Osteocyte (in vitro differentiated cells): ENCODE measurements around the gene DENND10. TPM values are rescaled to one million over a fixed set of nuclear protein-coding genes. Genes with fewer than 3 reads are reported as not detected.

Experiments
- DNase-seq: peaks from one replicate; pipeline ENCODE4 v3.0.0; 2021; ENCODE audit warnings: mixed read lengths; ENCODE audit not compliant: unreplicated experiment; ENCODE audit errors: extremely low spot score
- H3K27ac Mint-ChIP-seq: one replicate; pipeline ENCODE4 v1.8.0; 2021; ENCODE audit warnings: mild to moderate bottlenecking, mixed read lengths; ENCODE audit not compliant: unreplicated experiment
- H3K27me3 Mint-ChIP-seq: one replicate; pipeline ENCODE4 v1.8.0; 2021; ENCODE audit warnings: mixed read lengths; ENCODE audit not compliant: unreplicated experiment
- H3K36me3 Mint-ChIP-seq: one replicate; pipeline ENCODE4 v1.8.0; 2021; ENCODE audit warnings: mixed read lengths; ENCODE audit not compliant: unreplicated experiment
- H3K4me1 Mint-ChIP-seq: one replicate; pipeline ENCODE4 v1.8.0; 2021; ENCODE audit warnings: mixed read lengths; ENCODE audit not compliant: unreplicated experiment
- H3K4me3 Mint-ChIP-seq: one replicate; pipeline ENCODE4 v1.8.0; 2021; ENCODE audit warnings: mild to moderate bottlenecking, moderate library complexity, mixed read lengths; ENCODE audit not compliant: unreplicated experiment
- H3K9me3 Mint-ChIP-seq: one replicate; pipeline ENCODE4 v1.8.0; 2021; ENCODE audit warnings: mixed read lengths; ENCODE audit not compliant: unreplicated experiment
- CTCF ChIP-seq: fragments of 200-600 bp; sonication (generic); IDR thresholded peaks from 2 replicates; pipeline ENCODE4 v1.5.0; 2021; ENCODE audit warnings: antibody characterized with exemption, mild to moderate bottlenecking, moderate library complexity
- total RNA-seq: library from RNA; stranded (reverse); gene quantifications from 2 replicates; pipeline ENCODE4 v1.2.1, GENCODE V29; 2021

DENND10 gene
- total RNA-seq, 1 donor from 2014 or later, result 43.1 TPM

GRCh38 chr10:119129721-119130120, 25.8 kb downstream of the DENND10 start:
- H3K9me3 Mint-ChIP-seq, result no peaks in the 10 kb centered on the region
- no peaks in the 10 kb centered on the region for H3K27me3 Mint-ChIP-seq
- no peak for TF ChIP-seq CTCF
- H3K36me3 Mint-ChIP-seq, result peaks cover 50% of the 10 kb centered on the region
- H3K4me3 Mint-ChIP-seq, result no peak overlapping the region
- no peak for DNase-seq
- H3K27ac Mint-ChIP-seq, result no peak overlapping the region
- H3K4me1 Mint-ChIP-seq, result peaks cover 13% of the 10 kb centered on the region

- Mint-ChIP-seq H3K4me3 (peak overlapping the region; percentile 55), H3K9me3 (no peaks in the 10 kb centered on the region), H3K36me3 (peaks cover 52% of the 10 kb centered on the region), H3K4me1 (peaks cover 13% of the 10 kb centered on the region), H3K27me3 (no peaks in the 10 kb centered on the region), H3K27ac (peak overlapping the region; percentile 74)
- TF ChIP-seq CTCF, result no peak
- no peak for DNase-seq
These were observed 27.8 kb downstream of the DENND10 start for GRCh38 chr10:119131512-119132240.

GRCh38 chr10:119132521-119133345, 28.8 kb downstream of the DENND10 start:
- peaks cover 13% of the 10 kb centered on the region for H3K4me1 Mint-ChIP-seq
- no peak overlapping the region for H3K27ac Mint-ChIP-seq
- no peak for DNase-seq
- no peaks in the 10 kb centered on the region for H3K27me3 Mint-ChIP-seq
- H3K4me3 Mint-ChIP-seq, result no peak overlapping the region
- no peaks in the 10 kb centered on the region for H3K9me3 Mint-ChIP-seq
- H3K36me3 Mint-ChIP-seq, result peaks cover 49% of the 10 kb centered on the region
- no peak for TF ChIP-seq CTCF

GRCh38 chr10:119133949-119134348, 30.0 kb downstream of the DENND10 start:
- Mint-ChIP-seq H3K4me1 (peaks cover 13% of the 10 kb centered on the region), H3K27ac (no peak overlapping the region), H3K9me3 (no peaks in the 10 kb centered on the region), H3K4me3 (no peak overlapping the region), H3K36me3 (peaks cover 49% of the 10 kb centered on the region), H3K27me3 (no peaks in the 10 kb centered on the region)
- no peak for TF ChIP-seq CTCF
- DNase-seq, result no peak

- no peaks in the 10 kb centered on the region for H3K27me3 Mint-ChIP-seq
- H3K36me3 Mint-ChIP-seq, result peaks cover 37% of the 10 kb centered on the region
- DNase-seq, result no peak
- no peak for TF ChIP-seq CTCF
- peaks cover 13% of the 10 kb centered on the region for H3K4me1 Mint-ChIP-seq
- H3K9me3 Mint-ChIP-seq, result no peaks in the 10 kb centered on the region
- H3K27ac Mint-ChIP-seq, result no peak overlapping the region
- no peak overlapping the region for H3K4me3 Mint-ChIP-seq
These were observed 31.6 kb downstream of the DENND10 start for GRCh38 chr10:119135513-119135881.
